GM21786 (cell line): ENCODE measurements around the gene SIN3B.
"Not testable (repeated sequence)": the region's sequence is repeated elsewhere in the genome, so short reads cannot be mapped to it uniquely, and the experiment has no call there.

ENCODE experiments used
- ATAC-seq: cut with Tn5 transposase; IDR thresholded peaks from one replicate; pipeline ENCODE4 v1.9.1; 2021; ENCODE audit not compliant: unreplicated experiment

Gene SIN3B

GRCh38 chr19:16868423-16869130, 39.4 kb downstream of the SIN3B start:
- ATAC-seq = no peak

GRCh38 chr19:16869331-16869972, 40.3 kb downstream of the SIN3B start:
- ATAC-seq = no peak

DNA sequence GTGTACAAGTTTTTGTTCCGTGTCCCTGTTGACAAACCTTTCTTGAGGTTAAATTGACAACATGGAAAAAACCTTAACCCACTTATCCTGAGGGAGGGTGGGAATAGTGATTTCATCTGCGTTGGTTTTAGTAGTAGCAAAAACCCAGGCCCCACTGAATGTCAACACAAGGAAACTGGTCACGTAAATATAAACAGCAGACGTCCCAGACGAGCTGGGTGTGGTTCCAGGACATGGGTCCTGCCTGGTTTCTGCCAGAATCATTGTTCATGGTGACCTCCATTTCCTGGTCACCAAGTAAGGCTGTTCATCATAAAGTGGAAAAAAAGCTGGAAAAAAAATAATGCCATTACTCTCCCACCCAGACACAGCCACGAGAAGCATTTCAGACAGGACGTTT, 42.7 kb downstream of the SIN3B start:
- ATAC-seq = no peak

DNA sequence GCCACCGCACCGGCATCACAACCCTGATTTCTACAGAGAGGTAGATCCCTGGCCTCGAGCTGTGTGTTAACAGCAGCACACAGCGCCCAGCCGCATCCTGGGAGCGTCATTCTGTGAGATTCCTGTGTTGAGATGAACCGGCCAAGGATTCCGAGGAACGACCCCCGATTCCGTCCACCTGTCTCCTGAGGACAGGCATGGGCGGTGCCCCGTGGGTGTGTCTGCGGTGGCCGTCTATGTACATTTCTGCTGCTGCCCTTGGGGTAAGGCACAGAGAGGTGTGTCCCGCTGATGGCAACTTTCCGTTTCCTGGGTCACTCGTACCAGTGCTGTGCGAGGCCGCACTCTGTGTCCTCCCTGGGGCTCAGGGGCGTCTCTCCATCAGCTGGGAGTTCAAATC, 43.5 kb downstream of the SIN3B start:
- no peak for ATAC-seq

DNA sequence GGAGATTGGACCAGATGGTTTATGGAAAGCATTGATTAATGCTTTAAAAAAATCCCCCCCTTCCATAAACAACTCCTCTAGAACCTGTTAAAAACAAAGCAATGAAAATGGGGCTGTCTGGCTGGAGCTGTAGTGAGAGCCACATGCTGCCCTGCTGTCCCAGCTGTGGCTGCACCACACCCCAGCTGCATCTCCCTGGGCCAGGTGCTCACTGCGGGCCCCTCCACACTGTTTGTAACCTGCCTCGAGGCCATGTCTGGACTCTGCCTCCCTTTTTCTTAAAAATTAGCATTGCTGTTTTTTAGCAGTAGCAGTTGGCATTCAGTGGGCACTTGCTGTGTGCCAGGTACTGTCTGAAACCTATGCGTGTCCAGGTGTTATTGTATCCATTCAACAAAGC, 44.4 kb downstream of the SIN3B start:
- no peak for ATAC-seq

DNA sequence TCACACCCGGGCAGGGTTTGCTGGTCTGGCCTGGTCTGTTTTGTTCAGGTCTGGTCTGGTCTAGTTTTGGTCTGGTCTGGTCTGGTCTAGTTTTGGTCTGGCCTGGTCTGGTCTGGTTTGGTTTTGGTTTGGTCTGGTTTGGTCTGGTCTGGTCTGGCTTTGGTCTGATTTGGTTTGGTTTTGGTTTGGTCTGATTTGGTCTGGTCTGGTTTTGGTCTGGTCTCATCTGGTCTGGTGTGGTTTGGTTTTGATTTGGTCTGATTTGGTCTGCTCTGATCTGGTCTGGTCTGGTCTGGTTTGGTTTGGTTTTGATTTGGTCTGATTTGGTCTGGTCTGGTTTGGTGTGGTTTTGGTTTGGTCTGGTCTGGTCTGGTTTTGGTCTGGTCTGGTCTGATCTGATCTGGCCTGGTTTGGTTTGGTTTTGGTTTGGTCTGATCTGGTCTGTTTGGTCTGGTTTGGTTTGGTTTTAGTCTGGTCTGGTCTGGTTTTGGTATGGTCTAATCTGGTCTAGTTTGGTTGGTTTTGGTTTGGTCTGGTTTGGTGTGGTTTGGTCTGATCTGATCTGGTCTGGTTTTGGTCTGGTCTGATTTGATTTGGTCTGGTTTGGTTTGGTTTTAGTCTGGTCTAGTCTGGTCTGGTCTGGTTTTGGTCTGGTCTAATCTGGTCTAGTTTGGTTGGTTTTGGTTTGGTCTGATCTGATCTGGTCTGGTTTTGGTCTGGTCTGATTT, 45.2 kb downstream of the SIN3B start:
- no peak for ATAC-seq

- ATAC-seq = not testable (repeated sequence)
Observed at GRCh38 chr19:16874978-16875299, 45.7 kb downstream of the SIN3B start.

GRCh38 chr19:16875584-16876555, 46.7 kb downstream of the SIN3B start:
- no peak for ATAC-seq

- ATAC-seq = no peak
Observed at GRCh38 chr19:16876904-16877361, 47.7 kb downstream of the SIN3B start.

GRCh38 chr19:16877581-16877980, 48.4 kb downstream of the SIN3B start:
- ATAC-seq = no peak

DNA sequence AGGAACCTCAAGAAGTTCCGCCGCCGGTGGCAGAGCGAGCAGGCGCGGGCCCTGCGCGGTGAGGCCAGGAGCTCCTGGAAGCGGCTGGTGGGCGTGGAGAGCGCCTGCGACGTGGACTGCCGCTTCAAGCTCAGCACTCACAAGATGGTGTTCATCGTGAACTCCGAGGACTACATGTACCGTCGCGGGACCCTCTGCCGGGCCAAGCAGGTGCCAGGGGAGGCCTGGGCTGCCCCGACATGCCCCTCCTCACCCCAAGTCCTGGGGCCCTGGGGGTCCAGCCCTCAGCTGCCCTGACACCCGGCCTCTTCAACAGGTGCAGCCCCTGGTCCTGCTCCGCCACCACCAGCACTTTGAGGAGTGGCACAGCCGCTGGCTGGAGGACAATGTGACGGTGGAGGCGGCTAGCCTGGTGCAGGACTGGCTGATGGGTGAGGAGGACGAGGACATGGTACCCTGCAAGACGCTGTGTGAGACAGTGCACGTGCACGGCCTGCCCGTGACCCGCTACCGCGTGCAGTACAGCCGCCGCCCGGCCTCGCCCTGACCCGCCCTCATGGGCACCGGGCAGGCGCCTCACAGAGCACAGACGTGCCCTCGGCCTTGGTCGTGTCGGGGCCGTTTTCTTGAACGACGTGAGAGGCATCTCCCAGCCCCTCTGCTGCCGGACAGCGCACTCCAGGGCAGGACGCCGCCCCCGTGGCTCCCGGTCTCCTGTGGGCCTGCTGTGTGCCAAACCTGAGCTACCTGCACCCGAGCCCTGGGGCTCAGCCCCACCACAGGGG, 49.2 kb downstream of the SIN3B start:
- no peak for ATAC-seq

GRCh38 chr19:16880884-16881554, 51.8 kb downstream of the SIN3B start:
- no peak for ATAC-seq

DNA sequence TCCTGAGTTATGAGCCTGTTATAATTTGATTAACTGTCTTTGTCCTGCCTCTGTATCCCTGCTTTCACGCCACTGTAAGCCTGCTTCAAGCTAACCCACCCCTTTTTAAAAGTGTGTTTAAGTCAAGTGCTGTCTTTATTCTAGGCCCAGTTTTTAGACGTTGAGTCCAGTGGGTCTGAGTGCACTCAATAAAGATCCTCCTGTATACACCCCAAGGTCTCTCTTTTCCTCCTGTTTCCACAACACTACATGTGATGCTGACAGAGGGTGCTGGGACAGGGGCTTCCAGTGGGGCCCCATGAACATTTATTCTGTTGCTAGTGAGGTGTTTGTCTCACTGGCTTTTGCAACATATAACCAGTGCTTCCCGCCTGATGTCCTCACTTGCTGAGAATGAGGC, 52.9 kb downstream of the SIN3B start:
- ATAC-seq = no peak

GRCh38 chr19:16883522-16883921, 54.3 kb downstream of the SIN3B start:
- ATAC-seq = no peak

DNA sequence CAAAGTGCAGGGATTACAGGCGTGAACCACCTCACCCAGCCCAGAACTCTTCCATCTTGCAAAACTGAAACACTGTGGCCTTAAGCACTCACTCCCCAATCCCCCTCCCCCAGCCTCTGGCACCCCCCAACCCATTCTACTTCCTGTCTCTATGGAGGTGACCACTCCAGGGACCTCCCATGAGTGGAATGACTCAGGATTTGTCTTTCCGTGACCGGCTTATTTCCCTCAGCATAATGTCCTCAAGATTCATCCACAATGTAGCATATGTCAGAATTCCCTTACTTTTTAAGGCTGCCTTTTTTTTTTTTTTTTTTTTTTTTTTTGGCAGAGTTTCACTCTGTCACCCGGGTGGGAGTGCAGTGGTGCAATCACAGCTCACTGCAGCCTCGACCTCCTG, 56.0 kb downstream of the SIN3B start:
- ATAC-seq = no peak

DNA sequence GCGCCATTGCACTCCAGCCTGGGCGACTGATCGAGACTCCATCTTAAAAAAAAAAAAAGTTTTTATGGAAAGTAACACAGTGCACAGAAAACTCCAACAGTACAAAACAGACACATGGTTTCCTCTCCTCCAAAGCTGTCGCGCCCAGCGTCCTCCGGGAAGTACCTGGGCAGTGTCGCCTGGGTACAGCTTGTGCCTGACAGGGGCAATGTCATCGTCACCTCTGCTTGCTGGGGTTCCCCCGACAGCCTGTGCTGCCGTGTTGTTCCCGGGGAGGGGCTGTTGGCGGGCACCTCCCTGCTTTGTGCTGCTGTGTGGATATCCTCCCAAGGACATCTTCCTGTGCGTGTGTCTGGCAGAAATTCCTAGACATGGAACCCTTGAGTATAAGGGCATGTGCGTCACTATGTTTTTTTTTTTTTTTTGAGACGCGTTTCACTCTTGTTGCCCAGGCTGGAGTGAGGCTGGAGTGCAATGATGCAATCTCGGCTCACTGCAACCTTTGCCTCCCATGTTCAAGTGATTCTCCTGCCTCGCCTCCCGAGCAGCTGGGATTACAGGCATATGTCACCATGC, 57.2 kb downstream of the SIN3B start:
- no peak for ATAC-seq

DNA sequence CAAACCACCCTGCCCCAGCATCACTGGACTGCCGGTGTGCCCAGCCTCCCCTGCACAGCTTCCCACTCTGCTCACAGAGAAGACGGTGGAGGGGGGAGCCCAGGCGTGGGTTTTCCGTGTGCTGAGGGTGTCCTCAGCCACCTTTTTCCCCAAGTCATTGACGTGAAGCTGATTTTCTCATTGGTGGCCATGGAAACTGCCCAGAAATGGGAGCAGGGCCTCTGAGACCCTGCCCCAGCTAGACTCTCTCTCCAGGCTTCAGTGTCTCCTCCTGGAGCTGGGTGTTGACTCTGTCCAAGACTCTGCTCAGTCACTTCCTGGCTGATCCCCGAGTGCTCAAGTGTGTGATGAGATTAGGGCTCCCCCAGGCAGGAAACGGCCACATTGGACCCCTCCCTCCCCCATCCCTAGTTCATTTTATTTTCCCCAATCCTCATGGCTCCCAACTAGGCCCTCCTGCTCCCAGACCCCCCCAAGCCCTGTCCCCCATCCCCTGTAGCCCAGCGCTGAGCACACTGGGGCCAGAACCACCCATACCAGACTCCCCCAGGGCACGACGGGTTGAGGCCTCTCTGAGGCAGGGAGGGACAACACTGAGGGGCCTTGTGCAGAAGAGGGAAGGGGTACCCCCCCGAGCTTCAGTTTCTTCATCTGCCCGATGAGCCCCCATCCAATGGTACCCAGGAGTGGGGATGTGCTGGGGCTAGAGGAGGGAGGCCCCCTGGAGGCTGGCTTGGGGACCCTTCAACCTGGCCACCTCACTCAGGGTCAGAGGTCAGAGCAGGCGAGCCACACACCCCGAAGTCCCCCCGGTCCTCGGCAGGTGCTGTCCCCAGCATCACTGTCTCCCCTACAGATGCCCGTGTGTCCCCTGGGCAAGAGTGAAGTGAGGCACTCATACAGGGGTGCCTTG, 58.4 kb downstream of the SIN3B start:
- no peak for ATAC-seq

DNA sequence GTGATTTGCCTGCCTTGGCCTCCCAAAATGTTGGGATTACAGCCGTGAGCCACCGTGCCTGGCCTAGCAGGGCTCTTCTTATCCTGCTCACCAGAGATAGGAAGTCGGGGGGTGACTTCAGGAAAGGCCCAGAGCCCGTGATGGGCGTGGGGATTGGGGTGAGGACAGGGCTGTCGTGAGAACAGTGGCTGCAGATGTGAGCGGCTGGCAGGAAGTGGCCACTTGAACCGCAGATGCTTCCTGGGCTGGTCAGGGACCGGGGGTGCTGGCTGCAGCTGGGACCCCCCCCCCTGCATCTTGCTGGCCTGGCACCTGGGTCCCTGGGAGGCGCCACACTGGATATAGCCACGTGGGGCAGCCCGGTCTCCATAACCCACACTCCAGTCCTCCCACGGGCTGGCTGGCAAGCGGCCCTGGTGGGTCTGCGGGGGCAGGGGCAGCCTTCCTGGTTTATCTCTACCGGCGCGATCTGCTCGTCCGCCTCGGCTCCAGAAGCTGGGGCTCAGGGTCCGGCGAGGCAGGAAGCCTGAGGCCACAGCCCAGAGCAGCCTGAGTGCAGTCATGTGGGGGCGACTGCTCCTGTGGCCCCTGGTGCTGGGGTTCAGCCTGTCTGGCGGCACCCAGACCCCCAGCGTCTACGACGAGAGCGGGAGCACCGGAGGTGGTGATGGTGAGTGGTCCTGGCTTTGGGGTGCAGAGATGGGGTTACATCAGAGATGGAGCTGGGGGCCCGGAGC, 59.6 kb downstream of the SIN3B start, which contains the start of gene F2RL3:
Gene F2RL3, plus strand, starts transcription at position 371 of the 737 bp plus-strand sequence. Its CDS starts 191 bp downstream, at position 562.
- ATAC-seq = no peak
